Stimulated activated CD4-positive, alpha-beta T cell treated with anti-CD3 and anti-CD28 coated beads, Interleukin-1b, Interleukin-23, amount 100 ng/mL, for 48 hours (primary cell): ENCODE data around the gene HCRT.
"Not testable (repeated sequence)": the region's sequence is repeated elsewhere in the genome, so short reads cannot be mapped to it uniquely, and the experiment has no call there.

Experiments used
- DNase-seq: peaks from one replicate; pipeline ENCODE4 v3.0.0-alpha.2; 2020

HCRT gene

DNA sequence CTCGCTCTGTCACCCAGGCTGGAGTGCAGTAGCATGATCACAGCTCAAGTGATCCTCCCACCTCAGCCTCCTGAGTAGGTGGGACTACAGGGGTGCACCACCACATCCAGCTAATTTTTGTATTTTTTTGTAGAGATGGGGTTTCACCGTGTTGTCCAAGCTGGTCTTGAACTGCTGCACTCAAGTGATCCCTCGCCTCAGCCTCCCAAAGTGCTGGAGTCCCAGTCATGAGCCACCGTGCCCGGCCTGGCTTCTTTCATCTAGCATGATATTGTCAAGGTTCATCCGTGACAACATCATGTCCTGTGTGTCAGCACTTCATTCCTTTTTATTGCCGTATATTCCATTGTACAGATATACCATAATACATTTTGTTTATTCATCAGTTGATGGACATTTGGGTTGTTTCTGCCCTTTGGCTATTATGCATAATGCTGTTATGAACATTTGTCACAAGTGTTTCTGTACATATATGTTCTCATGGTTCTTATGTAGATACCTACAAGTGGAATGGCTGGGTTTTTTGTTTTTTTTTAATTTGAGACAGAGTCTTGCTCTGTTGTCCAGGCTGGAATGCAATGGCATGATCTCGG lies 12.4 kb upstream of the HCRT start:
- DNase-seq: no peak

DNA sequence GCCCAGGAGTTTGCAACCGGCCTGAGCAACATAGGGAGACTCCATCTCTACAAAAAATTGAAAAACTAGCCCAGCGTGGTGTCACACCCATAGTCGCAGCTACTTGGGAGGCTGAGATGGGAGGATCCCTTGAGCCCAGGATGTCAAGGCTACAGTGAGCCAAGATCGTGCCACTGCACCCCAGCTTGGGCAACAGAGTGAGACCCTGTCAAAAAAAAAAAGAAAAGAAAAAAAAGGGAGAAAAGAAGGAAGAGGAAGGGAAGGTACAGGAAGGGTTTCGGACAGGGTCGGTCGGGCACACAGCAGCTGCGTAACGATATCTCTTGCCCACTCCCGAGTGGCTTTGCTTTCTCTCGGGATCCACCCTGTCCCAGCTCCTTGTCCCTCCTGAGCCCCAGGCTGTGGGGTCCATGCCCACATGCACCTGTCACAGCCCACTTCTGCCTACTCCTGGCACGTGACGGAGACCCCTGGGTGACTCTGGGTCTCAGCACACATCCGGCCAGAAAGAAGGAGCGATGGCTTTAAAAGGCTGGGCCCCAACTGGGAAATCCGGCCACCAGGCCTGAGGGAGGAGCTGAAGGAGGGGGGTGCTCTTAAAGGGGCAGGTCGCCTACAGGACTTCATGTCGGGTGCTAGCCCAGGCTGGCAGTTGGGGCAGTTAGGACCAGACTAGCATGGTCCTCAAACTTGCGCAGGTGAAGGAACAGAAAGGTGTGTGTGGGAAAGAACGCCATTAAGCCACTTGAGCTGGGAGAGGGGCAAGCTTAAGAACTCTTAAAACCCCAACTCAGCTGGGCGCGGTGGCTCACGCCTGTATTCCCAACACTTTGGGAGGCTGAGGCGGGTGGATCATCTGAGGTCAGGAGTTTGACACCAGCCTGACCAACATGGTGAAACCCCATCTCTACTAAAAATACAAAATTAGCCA lies 9.0 kb upstream of the HCRT start, which contains the start of gene GHDC:
Gene GHDC, minus strand, starts transcription at position 526 of the 931 bp plus-strand sequence. CDS start 913 bp downstream, outside the sequence.
- peak; percentile 81 for DNase-seq

DNA sequence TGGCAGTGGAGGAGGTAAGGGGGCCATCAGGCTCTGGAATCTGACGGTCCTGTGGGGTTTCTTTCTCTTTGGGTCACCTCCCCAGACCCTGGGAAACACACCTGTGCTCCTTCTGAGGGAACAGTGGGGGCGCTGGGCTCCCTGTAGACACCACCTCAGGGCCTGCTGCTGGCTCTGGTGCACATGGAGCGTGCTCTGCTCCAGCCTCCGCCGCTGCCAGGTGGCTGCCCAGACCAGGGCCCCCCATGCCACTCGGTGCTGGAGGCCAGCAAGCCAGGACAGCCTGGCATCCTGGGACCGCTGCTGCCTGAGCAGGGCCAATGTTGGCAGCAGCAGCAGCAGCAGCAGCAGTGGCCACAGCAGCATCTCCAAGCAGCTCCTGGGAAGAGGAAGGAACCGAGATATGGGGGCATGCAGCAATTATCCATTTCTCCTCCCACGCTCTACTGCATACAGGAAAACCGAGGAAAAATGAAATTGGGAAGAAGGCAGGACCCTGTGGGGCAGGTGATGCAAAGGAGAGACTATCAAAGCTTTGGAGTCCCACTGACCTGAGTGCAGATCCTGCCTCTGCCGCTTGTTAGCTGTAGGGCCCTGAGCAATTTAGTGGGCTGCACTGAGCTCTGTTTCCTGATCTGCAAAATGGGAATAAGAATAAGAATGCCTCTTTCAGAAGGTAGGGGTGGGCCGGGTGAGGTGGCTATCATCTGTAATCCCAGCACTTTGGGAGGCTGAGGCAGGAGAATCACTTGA lies 8.1 kb upstream of the HCRT start:
- no peak for DNase-seq

DNA sequence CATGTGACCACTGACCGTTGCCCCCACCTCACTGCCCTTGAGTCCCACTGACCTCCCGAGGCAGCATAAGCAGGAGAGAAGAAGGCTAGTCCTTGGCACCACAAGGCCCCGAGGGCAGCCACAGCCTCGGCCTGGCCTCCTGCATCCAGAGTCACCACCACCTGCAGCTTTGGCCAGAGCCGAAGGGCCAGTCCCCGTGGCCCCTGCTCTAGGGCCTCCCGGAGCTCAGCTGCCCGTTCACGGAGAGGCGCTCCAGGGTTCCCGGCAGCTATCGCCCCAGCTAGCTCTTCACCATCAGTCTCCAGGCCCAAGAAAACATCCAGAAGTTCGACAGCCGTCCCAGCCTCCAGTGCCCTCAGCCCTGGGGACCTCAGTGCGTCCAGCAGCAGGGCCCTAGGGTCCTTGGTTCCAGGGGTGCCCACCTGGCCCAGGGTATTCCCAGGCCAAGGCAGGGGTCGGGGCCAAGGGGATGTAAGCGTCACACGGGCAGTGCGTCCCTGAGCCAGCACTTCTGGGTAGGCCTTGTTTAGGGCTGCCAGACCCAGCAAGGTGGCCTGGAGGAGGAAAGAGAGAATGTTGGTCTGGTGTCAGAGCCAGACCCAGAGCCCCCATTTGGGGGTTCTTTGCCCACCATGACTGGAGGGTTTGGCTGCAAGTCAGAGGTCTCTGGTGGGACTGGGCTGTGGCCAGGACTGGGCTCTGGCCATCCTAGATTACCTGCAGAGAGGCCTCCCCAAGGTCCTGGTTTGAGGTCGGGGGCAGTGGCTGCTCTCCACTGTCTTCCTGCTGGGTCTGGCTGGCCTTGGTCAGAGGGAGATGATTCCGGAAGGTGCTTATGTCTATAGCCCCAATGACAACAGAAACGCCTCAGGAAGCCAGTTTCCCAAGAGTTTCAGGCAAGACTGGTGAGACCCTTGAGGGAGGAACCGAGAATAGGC lies 7.2 kb upstream of the HCRT start:
- DNase-seq: no peak

DNA sequence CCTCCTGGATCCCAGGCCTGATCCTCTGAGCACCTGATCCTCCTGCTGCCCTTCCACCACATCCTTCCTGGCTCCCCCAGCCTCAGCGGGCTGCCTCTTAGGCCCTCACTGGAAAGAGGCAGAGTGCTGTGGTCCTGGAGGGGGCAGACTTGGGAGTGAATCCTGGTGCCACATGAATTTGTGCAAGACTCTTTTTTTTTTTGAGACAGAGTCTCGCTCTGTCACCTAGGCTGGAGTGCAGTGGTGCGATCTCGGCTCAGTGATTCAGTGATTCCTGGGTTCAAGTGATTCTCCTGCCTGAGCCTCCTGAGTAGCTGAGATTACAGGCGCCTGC lies 6.0 kb upstream of the HCRT start:
- no peak for DNase-seq

DNA sequence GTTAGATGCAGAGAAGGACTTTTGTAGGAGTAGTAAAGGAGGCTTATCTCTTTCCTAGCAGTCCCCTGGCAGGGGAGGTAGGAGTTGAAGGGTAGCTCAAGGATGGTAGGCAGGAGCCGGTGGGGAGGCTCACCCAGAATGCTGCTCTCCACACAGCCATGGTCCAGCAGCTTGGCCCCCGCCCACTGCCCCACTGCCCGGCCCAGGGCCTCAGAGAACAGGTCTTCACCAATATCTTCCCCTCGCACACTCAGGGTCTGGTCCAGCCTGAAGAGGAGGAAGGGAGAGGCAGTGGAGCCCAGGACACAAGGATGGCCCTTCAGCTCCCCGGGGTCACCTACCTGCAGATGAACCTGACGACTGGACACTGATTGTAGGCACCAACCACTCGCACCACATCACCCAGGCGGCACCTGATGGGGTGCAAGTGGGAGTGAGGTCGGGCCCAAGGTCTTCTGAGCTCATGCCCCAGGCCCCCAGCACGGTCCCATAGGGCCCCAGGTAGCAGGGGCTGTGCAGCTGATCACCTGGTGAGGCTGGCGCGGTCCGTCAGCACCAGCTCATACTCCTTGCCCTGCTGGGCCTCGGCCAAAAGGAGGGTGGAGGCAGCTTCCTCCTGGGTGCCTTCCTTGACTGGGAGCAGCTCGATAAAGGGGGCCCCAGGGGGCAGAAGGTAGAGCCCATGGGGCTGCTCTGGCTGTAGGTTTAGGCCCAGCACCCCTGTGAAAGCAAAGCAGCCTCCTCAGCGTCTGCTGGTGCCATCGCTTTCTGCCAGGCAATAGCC lies 5.4 kb upstream of the HCRT start:
- DNase-seq: no peak

DNA sequence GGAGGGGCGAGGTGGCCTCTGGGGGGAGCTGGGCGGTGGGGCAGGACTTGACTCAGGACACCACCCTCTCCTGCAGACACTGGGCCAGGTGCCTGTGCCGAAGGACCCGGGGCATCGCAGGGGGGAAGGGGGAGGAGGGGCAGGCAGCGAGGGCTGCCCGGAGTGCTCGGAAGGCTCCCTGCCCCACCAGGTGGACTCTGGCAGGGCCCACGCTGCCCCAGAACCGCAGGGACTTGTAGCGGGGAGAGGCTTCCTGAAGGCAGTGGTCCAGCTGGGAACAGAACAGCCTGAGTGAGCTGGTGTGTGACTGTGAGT lies 4.4 kb upstream of the HCRT start:
- no peak for DNase-seq

DNA sequence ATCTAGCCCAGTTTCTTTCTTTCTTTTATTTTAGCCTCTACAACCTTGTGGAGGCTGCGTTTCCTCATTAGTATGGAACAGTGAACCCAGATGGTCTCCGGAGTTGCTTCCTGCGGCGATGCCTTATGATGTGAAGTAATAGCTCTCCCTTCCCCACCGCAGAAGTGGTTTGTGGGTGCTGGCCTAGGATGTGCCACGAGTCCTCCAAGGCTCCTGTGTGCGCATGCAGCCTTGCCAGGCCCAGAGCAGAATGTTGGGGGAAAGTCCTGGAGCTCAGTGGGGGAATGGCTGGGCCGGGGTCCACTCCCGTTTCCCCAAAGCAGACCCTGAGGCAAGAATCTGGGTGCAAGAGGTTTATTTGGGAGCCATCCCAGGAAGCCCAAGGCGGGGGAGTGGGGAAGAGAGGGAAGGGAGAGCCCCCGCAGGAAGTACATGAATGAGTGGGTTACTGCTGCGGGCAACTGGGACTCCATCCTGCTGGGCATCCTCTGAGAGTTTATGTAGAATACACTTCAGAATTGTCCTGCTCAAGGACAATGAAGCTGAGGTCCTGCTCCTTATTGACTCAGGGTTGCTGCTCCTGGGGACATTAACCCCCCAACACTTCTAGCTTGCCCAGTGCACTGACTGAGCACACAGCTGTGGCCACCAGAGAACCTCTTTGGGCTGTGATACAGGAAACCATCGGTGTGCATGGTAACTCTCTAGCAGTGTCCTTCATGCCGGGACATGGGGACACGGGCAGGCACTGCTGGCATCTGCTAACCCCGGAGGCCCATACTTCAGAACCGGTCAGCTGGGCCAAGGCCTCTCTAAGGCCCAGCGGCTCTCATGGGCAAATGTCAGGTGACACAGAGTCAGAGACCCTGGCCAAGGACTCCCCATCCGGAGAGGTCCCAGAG lies 3.7 kb upstream of the HCRT start:
- DNase-seq: no peak

DNA sequence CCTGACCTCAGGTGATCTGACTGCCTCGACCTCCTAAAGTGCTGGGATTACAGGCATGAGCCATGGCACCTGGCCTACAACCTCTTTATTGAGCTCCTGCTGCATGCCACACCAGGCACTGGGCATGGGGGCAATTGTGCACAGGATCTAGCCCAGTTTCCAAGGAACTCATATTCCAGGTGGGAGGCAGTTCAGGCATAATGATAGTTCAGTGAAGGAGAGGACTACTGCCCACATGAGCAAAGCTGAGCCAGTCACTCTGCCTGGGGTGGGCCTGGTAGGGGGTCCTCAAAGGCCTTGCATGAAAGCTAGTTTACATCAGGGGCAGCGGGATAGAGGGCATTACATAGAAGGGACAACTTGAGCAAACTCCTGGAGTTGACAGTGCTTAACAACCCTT lies 2.6 kb upstream of the HCRT start:
- no peak for DNase-seq

DNA sequence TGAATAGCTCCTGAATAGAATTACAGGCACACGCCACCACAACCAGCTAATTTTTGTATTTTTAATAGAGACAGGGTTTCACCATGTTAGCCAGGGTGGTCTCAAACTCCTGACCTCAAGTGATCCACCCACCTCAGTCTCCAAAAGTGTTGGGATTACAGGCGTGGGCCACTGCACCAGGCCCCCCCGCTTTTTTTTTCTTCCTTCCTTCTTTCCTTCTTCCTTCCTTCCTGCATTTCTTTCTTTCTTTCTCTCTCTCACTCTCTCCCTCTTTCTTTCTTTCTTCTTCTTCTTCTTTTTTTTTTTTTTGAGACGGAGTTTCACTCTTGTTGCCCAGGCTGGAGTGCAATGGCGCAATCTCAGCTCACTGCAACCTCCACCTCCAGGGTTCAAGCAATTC lies 939 bp upstream of the HCRT start:
- not testable (repeated sequence) for DNase-seq

DNA sequence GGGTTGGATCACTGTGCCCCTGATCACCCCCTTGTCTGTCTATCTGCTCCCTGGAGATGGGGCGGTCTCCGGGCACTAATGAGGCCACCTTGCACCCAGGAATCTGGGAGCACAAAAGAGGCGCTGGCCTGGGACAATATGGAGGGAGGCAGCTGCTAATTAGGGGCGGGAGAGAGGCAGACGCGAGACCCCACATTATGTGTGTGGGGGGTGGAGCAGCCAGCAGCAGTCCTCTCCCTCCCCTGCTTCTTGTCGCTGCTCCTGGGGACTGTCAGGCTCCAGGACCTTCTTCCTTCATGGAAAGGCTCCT lies 324 bp upstream of the HCRT start:
- DNase-seq: no peak

DNA sequence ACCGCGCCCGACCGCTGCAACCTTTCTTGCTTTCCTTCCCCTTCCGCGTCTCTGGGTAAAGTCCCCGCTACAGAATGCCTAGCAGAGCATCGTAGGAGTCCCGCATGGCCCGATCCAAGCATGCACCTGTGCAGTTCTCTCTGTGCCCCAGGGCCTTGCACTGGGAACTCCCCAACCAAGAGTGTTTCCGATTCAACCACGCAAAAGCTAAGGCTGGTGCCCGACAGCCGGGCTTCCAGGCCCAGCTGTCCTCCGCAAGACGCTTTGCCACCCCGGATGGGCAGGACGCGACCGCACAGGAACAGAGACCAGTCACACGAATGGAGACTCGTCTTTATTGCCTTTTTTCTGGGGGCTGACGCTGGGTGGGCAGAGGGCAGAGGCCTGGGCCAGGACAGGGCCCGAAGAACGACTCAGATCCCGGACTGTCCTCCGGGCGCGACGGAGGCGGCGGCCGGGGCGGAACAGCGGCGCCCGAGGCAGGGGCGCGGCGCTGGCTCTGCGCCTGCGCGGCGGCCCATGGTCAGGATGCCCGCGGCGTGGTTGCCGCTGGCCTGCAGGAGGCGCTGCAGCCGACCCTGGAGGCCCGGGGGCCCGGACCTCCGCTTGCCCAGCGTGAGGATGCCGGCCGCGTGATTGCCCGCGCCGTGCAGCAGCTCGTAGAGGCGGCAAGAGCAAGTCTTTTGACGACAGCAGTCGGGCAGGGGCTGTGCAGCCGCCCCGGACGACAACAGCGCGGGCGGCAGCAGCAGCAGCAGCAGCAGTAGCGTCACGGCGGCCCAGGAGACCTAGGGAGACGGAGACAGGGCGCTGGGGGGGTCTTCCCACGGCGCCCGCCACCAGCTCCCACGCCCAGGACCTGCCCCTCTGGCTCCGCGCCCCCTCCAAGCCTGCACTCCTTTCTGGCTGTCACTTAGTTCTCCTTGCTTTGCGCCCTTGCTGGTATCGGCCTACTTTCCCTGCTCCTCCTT lies 1.2 kb downstream of the HCRT start:
- peak; percentile 80 for DNase-seq

DNA sequence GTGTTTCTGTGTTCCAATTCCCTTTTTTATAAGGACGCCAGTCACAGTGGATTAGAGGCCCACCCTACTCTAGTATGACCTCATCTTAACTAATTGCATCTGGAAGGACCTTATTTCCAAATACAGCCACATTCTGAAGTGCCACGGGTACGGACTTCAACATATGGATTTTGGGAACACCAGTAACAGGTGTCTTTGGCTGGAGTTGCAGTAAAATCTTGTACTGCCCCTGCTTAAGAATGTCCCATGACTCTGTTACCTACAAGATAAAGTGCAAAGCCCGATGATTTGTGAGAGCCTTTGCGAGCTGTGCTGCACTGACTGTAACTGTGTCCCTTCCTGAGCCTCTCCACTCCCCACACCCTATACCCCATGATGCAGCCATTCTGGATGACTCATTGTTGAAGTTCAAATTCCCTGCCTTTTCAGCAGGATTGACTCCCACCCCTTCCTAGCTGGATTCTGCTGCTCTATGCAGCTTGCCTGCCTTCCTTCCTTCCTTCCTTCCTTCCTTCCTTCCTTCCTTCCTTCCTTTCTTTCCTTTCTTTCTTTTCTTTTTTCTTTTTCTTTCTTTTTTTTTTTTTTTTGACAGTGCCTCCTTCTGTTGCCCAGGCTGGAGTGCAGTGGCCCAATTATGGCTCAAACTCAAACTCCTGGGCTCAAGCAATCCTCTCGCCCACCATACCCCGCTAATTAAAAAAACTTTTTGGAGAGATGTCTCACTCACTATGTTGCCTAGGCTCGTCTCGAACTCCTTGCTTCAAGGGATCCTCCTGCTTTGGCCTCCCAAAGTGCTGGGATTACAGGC lies 2.1 kb downstream of the HCRT start:
- DNase-seq: no peak

DNA sequence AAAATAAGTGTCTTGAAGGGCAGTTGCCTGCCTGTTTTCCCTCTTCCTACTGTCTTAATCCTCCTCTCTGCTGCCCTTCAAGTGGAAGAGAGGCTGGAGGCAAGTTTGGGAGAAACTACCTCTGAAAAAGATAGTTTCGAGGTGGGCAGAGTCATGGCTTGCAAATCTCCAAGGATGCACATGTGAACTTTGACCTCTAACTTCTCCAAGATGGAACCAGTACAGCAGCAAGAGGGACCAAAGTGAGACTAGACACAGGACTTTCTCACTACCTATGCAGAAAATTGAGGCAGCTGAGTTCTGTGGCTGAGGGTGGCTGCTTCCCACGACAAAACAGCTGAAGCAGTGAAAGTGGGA lies 3.4 kb downstream of the HCRT start:
- DNase-seq: no peak

DNA sequence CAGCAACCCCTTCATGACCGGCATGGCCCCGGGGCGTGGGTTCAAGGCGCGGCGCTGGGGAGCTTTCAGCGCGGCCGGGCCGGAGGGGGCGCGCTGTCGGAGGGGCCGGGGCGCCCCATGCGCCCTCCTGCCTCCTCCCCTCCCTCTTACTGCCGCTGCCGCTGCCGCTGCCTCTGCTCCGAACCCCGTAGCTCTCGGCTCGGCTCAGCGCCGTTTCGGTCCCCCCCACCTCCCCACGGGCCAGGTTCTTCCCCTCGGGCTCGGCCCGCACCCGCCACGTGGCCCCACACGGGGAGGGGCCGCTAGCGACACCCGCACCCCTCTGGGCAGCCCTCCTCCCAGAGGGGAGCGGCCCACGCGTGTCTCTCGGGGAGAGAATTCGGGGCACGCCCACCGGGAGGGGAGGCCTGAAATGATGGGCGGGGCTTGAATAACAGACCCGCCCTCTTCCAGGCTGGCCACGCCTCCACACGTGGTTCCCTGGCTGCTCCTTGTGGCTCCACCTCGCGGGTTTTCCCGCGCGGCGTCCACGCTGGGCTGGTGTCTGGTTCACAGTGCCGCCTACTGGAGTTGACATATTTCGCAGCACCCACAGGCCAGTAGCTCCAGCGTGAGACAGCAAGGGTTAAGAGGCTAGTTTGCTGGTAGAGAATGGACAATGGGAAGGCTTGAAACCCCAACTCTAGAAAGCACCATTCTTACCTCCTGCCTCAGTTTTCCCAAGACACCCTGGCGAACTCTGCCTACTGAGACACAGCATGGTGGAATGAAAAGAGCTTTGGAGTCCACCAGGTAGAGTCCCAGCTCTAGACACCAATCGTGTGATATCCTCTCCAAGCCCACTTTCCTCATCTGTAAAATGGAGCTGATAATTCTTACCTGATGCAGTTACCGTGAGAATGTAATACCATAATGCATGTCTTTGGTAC lies 4.1 kb downstream of the HCRT start, which contains the start of gene KCNH4:
Gene KCNH4, minus strand, starts transcription at position 221 of the 929 bp plus-strand sequence. Its CDS starts 197 bp downstream, at position 24.
- peak; percentile 93 for DNase-seq

DNA sequence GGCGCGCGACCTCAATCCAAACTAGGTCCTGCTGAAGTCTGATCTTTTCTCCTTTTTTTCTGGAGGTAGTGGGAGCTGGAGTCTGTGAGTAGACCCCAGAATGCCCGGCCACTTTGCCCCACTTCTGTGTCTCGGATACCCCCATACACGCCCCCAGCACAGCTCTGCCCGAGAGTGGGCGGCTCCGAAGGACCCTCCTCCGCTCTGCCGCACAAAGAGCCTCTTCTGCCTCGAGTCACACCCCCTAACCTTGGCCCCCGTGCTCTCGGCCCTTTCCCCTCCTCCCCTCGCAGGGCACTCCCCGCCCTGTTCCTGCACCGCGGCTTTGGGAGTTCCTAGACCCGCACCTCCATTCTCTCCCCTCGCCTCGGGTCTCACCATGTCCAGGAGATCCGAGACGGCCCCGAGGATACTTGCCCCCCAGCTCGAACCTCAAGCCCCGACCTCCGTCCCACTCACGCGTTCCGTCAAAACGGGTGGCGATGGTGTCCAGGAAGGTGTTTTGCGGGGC lies 4.8 kb downstream of the HCRT start:
- no peak for DNase-seq

DNA sequence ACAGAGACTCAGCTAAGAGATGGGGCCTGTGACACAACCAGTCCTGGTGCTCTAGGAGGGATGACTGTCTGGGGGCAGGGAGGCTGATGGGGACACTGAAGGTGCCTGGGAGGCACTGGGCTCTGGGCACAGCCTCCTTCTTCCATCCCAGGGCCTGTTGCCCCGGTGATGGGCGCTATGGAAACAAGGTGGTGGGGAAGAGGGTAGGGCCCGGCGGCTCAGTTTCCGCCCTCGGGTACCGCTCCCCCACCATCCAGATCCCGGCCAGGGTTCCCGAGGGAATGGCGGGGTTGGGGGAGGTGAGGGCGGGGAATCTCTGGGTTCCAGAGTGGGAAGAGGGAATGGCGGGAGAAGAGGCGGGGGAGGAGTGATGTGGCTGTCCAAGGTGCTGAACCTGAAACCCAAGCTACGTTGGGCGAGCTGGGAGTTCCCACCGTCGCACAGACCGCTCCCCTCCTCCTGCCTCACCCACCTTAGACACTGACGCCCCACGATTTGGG lies 5.3 kb downstream of the HCRT start:
- DNase-seq: peak; percentile 29
